H1 (cell line): Measurements from ENCODE around the gene TRHDE. TPM values are rescaled to one million over a fixed set of nuclear protein-coding genes. Genes with fewer than 3 reads are reported as not detected.

ENCODE experiments used
- CTCF ChIA-PET: fragments of 300-600 bp; sonication (Branson Sonifier 250); formaldehyde crosslinking; loops from one replicate; lab custom pipeline; 2021; ENCODE audit not compliant: partially characterized antibody; lab: Charles Lee
- POLR2A ChIA-PET: fragments of 300-600 bp; sonication (Branson Sonifier 250); formaldehyde crosslinking; loops from one replicate; lab custom pipeline; 2021; ENCODE audit warnings: inconsistent platforms; ENCODE audit not compliant: partially characterized antibody; lab: Charles Lee
- DNase-seq, 2 experiments: peaks; one replicate each; pipeline versions ENCODE4 v3.0.0 to v3.0.0-alpha.2; 2010 to 2022; ENCODE audit warnings: low spot score in 2 of 2, low read depth in 1 of 2, mixed read lengths in 1 of 2
- FAIRE-seq: peaks from 2 replicates; lab custom pipeline; 2011; peaks lifted over from hg19 to GRCh38; lab: Jason Lieb, UNC
- H2AFZ ChIP-seq: 2 replicates; pipeline ENCODE4 v1.8.1; 2012; ENCODE audit warnings: low read length, inconsistent platforms
- H2AK5ac ChIP-seq: 2 replicates; pipeline ENCODE4 v1.6.1; 2013; ENCODE audit warnings: low read depth, low read length
- H2BK120ac ChIP-seq: replicated peaks from 2 replicates; pipeline ENCODE3; 2013; ENCODE audit warnings: low read depth, low read length, inconsistent platforms
- H2BK12ac ChIP-seq: 2 replicates; pipeline ENCODE4 v1.6.1; 2013; ENCODE audit warnings: low read depth, low read length
- H2BK15ac ChIP-seq: 2 replicates; pipeline ENCODE4 v1.6.1; 2013; ENCODE audit warnings: low read length
- H2BK20ac ChIP-seq: 2 replicates; pipeline ENCODE4 v1.6.1; 2013; ENCODE audit warnings: low read length
- H2BK5ac ChIP-seq: 2 replicates; pipeline ENCODE4 v1.6.1; 2013; ENCODE audit warnings: low read depth, low read length
- H3K14ac ChIP-seq: 2 replicates; pipeline ENCODE4 v1.6.1; 2013; ENCODE audit warnings: inconsistent platforms; ENCODE audit not compliant: insufficient read length
- H3K18ac ChIP-seq: 2 replicates; pipeline ENCODE4 v1.6.1; 2013; ENCODE audit warnings: low read length; ENCODE audit errors: extremely low read depth
- H3K23ac ChIP-seq: 2 replicates; pipeline ENCODE4 v1.6.1; 2013; ENCODE audit warnings: inconsistent platforms; ENCODE audit not compliant: insufficient read length
- H3K23me2 ChIP-seq: 2 replicates; pipeline ENCODE4 v1.6.1; 2013; ENCODE audit warnings: low read depth, low read length
- H3K27ac ChIP-seq: 2 replicates; pipeline ENCODE4 v1.6.1; 2011; ENCODE audit warnings: low read depth, low read length, inconsistent platforms
- H3K27me3 ChIP-seq, 4 experiments: replicated peaks in 1 of 4; 1 replicate in 1 of 4; 2 replicates in 3 of 4; pipeline versions ENCODE4 v1.6.1 to v1.8.1; 2011 to 2013; ENCODE audit warnings: low read length in 3 of 4, mild to moderate bottlenecking in 3 of 4, inconsistent platforms in 2 of 4, mixed read lengths in 2 of 4, moderate library complexity in 1 of 4; ENCODE audit not compliant: control insufficient read depth in 3 of 4, insufficient read depth in 3 of 4; ENCODE audit errors: extremely low read depth in 1 of 4
- H3K36me3 ChIP-seq, 4 experiments: 2 replicates each; pipeline versions ENCODE4 v1.6.1 to v1.8.1; 2011 to 2013; ENCODE audit warnings: mild to moderate bottlenecking in 4 of 4, low read length in 3 of 4, moderate library complexity in 2 of 4, control low read depth in 1 of 4, inconsistent platforms in 1 of 4; ENCODE audit not compliant: insufficient read depth in 4 of 4, control insufficient read depth in 2 of 4
- H3K4ac ChIP-seq: replicated peaks from 2 replicates; pipeline ENCODE3; 2013; ENCODE audit warnings: low read length, low read depth, mixed read lengths, inconsistent platforms; ENCODE audit not compliant: insufficient read length
- H3K4me1 ChIP-seq, 4 experiments: replicated peaks in 1 of 4; 1 replicate in 1 of 4; 2 replicates in 3 of 4; pipeline versions ENCODE4 v1.6.1 to v1.8.1; 2011 to 2013; ENCODE audit warnings: low read length in 3 of 4, inconsistent platforms in 2 of 4, mixed read lengths in 1 of 4; ENCODE audit not compliant: insufficient read depth in 4 of 4, control insufficient read depth in 3 of 4
- H3K4me2 ChIP-seq, 2 experiments: 2 replicates each; pipeline versions ENCODE4 v1.6.1 to v1.8.1; 2011 to 2013; ENCODE audit warnings: low read depth in 2 of 2, low read length in 2 of 2, control low read depth in 1 of 2, inconsistent platforms in 1 of 2, mild to moderate bottlenecking in 1 of 2; ENCODE audit not compliant: insufficient read depth in 1 of 2
- H3K4me3 ChIP-seq, 4 experiments: fragments of 200-600, 300-600 bp in 1 of 4; sonication (generic), shearing (Covaris generic), sonication (Bioruptor Twin) in 1 of 4; 2 replicates each; pipeline versions ENCODE4 v1.5.1 to v1.8.1; 2011 to 2016; ENCODE audit warnings: low read length in 4 of 4, low read depth in 3 of 4, control low read depth in 2 of 4, inconsistent platforms in 2 of 4, mild to moderate bottlenecking in 2 of 4, mixed read lengths in 1 of 4, moderate library complexity in 1 of 4; ENCODE audit not compliant: insufficient read depth in 2 of 4; ENCODE audit errors: extremely low read depth in 1 of 4
- H3K56ac ChIP-seq: replicated peaks from 2 replicates; pipeline ENCODE3; 2013; ENCODE audit warnings: low read depth, mild to moderate bottlenecking, mixed read lengths, low read length, inconsistent platforms; ENCODE audit not compliant: insufficient read length
- H3K79me1 ChIP-seq: 2 replicates; pipeline ENCODE4 v1.6.1; 2013; ENCODE audit warnings: low read depth, low read length, control low read depth
- H3K79me2 ChIP-seq, 2 experiments: 2 replicates each; pipeline versions ENCODE4 v1.6.1 to v1.8.1; 2012 to 2013; ENCODE audit warnings: low read length in 2 of 2, mild to moderate bottlenecking in 2 of 2, inconsistent platforms in 1 of 2; ENCODE audit not compliant: insufficient read depth in 2 of 2, control insufficient read depth in 1 of 2
- H3K9ac ChIP-seq, 4 experiments: replicated peaks in 1 of 4; 1 replicate in 1 of 4; 2 replicates in 3 of 4; pipeline versions ENCODE4 v1.6.1 to v1.8.1; 2011 to 2013; ENCODE audit warnings: low read depth in 3 of 4, low read length in 3 of 4, control low read depth in 2 of 4, mild to moderate bottlenecking in 2 of 4, moderate library complexity in 2 of 4, inconsistent platforms in 1 of 4; ENCODE audit errors: extremely low read depth in 1 of 4
- H3K9me3 ChIP-seq, 2 experiments: 2 replicates each; pipeline versions ENCODE4 v1.6.1 to v1.8.1; 2012 to 2013; ENCODE audit warnings: mild to moderate bottlenecking in 2 of 2, moderate library complexity in 2 of 2, control low read depth in 1 of 2, inconsistent platforms in 1 of 2, low read depth in 1 of 2, low read length in 1 of 2, mixed read lengths in 1 of 2; ENCODE audit not compliant: insufficient read depth in 2 of 2
- H4K20me1 ChIP-seq, 2 experiments: replicated peaks in 1 of 2; 2 replicates each; pipeline versions ENCODE3 to v1.8.1; 2011 to 2013; ENCODE audit warnings: inconsistent platforms in 2 of 2, low read length in 2 of 2, mild to moderate bottlenecking in 1 of 2; ENCODE audit not compliant: insufficient read depth in 2 of 2, control insufficient read depth in 1 of 2
- H4K5ac ChIP-seq: 2 replicates; pipeline ENCODE4 v1.6.1; 2013; ENCODE audit warnings: low read length, low read depth, mixed read lengths, inconsistent platforms; ENCODE audit not compliant: insufficient read length
- H4K8ac ChIP-seq: 2 replicates; pipeline ENCODE4 v1.8.0; 2013; ENCODE audit warnings: mild to moderate bottlenecking, moderate library complexity, low read length, inconsistent platforms; ENCODE audit not compliant: insufficient read depth; ENCODE audit errors: extremely low read depth
- H4K91ac ChIP-seq: replicated peaks from 2 replicates; pipeline ENCODE3; 2013; ENCODE audit warnings: low read length, mixed read lengths, inconsistent platforms; ENCODE audit not compliant: insufficient read length
- EP300 ChIP-seq, 2 experiments: IDR thresholded peaks; 1 replicate in 1 of 2; 2 replicates in 1 of 2; pipeline ENCODE4 v1.6.1; 2011 to 2012; ENCODE audit warnings: low read depth in 2 of 2, low read length in 2 of 2, mild to moderate bottlenecking in 2 of 2, borderline replicate concordance in 1 of 2, inconsistent platforms in 1 of 2, moderate library complexity in 1 of 2
- POLR2AphosphoS5 ChIP-seq: IDR thresholded peaks from 2 replicates; pipeline ENCODE4 v1.6.1; 2011; ENCODE audit warnings: low read depth, low read length
- RXRA ChIP-seq: IDR thresholded peaks from 2 replicates; pipeline ENCODE4 v1.6.1; 2011; ENCODE audit warnings: low read depth, mild to moderate bottlenecking, low read length, moderate library complexity; ENCODE audit not compliant: insufficient read depth
- SRF ChIP-seq: IDR thresholded peaks from 2 replicates; pipeline ENCODE4 v1.6.1; 2011; ENCODE audit warnings: mild to moderate bottlenecking, low read depth, low read length, moderate library complexity
- SUZ12 ChIP-seq: fragments of 200-600 bp; sonication (generic); IDR thresholded peaks from 2 replicates; pipeline ENCODE4 v1.6.1; 2012; ENCODE audit warnings: mild to moderate bottlenecking, inconsistent platforms, low read length, moderate library complexity, mixed read lengths
- TAF1 ChIP-seq: IDR thresholded peaks from 2 replicates; pipeline ENCODE4 v1.6.1; 2011; ENCODE audit warnings: mild to moderate bottlenecking, low read depth, low read length
- TAF7 ChIP-seq: optimal IDR thresholded peaks from 2 replicates; pipeline ENCODE3; 2011; ENCODE audit warnings: low read depth, mild to moderate bottlenecking, inconsistent platforms, low read length, moderate library complexity, borderline replicate concordance
- WGBS, 2 experiments: shearing (Covaris generic) in 1 of 2; methylation state at CpG; one replicate each; pipeline versions ENCODE4 v1.1.6 to v1.1.7; 2013 to 2015; ENCODE audit warnings: low lambda C conversion rate in 2 of 2, mixed read lengths in 2 of 2, inconsistent platforms in 1 of 2, low coverage in 1 of 2, missing lambda C conversion rate in 1 of 2; ENCODE audit not compliant: insufficient replicate concordance in 2 of 2, insufficient coverage in 1 of 2, insufficient read length in 1 of 2; ENCODE audit errors: extremely low coverage in 1 of 2, missing lambda C conversion rate in 1 of 2; 5-methylcytosine and 5-hydroxymethylcytosine counted together
- polyA plus RNA-seq, 7 experiments: library from polyadenylated mRNA; depleted of rRNA in 3 of 7; stranded (reverse) in 5 of 7; unstranded in 2 of 7; fragments of >200 nt in 5 of 7; fragments of 200-250 nt in 2 of 7; gene quantifications; 1 replicate in 5 of 7; 2 replicates in 1 of 7; 4 replicates in 1 of 7; pipeline versions ENCODE4 v1.2.1 to v1.2.3, GENCODE V29; 2011 to 2013; ENCODE audit warnings: missing spikeins in 2 of 7, mixed read lengths in 2 of 7
- total RNA-seq: library from RNA; stranded (reverse); fragmentation: NEBNext Ultra II Directional; extraction: Animal tissue kit (Norgen Biotek cat#: 25700); gene quantifications from 2 replicates; pipeline ENCODE4 v1.2.1, GENCODE V29; 2021

Gene TRHDE
- total and polyA plus RNA-seq, 2 of the 8 experiments (the other 6 are each of a cell fraction or from before 2014, with no cell fraction given) = 1.3 to 5.0 TPM

GRCh38 chr12:72236071-72236705 is 36.0 kb upstream of the TRHDE start:
- Histone ChIP-seq H3K9ac (no peak overlapping the region), H2BK15ac (no peak overlapping the region), H4K20me1 (no peaks in the 10 kb centered on the region), H3K23me2 (no peaks in the 10 kb centered on the region), H2BK12ac (no peak overlapping the region), H3K27ac (no peak overlapping the region), H3K36me3 (no peaks in the 10 kb centered on the region), H4K91ac (no peak overlapping the region), H3K23ac (no peak overlapping the region), H2AFZ (no peak overlapping the region), H3K79me2 (no peaks in the 10 kb centered on the region; a peak in 1 of 4 replicates), H3K4me2 (no peak overlapping the region), H3K18ac (no peak overlapping the region), H3K79me1 (no peaks in the 10 kb centered on the region), H2BK20ac (no peak overlapping the region), H4K8ac (no peak overlapping the region), H3K9me3 (no peaks in the 10 kb centered on the region), H3K4ac (no peak overlapping the region), H3K27me3 (no peaks in the 10 kb centered on the region), H4K5ac (no peak overlapping the region), H2AK5ac (no peak overlapping the region), H3K56ac (no peak overlapping the region), H3K14ac (no peak overlapping the region), H2BK5ac (no peak overlapping the region), H2BK120ac (no peak overlapping the region), H3K4me1 (peaks cover 0 to 3% (median 0%) of the 10 kb centered on the region in 4 experiments; a peak in 2 of 7 replicates), H3K4me3 (no peak overlapping the region)
- ChIA-PET CTCF (no interaction called here), POLR2A (no interaction called here)
- DNase-seq = no peak
- no peak for FAIRE-seq
- 64% methylated on average over 1 of the region's 1 CpG; no CpG with 5 or more reads in 1 of the 2 experiments for WGBS, 2 experiments
- TF ChIP-seq TAF7 (no peak), SUZ12 (no peak), RXRA (no peak), TAF1 (no peak), POLR2AphosphoS5 (no peak), SRF (no peak), EP300 (IDR thresholded peaks at IDR 0.05; ENCODE audit: borderline replicate concordance in 1 of 2, low read depth in 2 of 2, low read length in 2 of 2) (no peak)
